Fibroblast of mammary gland (primary cell): ENCODE results near the gene EFR3B.
"Not testable (repeated sequence)": the region's sequence is repeated elsewhere in the genome, so short reads cannot be mapped to it uniquely, and the experiment has no call there.

ENCODE experiments used
- DNase-seq: peaks from one replicate; pipeline ENCODE4 v3.0.0-alpha.2; 2010; ENCODE audit warnings: low read depth
- H3K4me3 ChIP-seq: 2 replicates; pipeline ENCODE4 v1.5.1; 2011; ENCODE audit warnings: low read depth, mild to moderate bottlenecking, low read length, moderate library complexity; ENCODE audit not compliant: control insufficient read depth
- TF ChIP-seq, protein P1 (sequence below): conservative IDR thresholded peaks from 2 replicates; pipeline ENCODE4 v1.5.1; 2011; ENCODE audit warnings: low read depth, low read length, inconsistent platforms; ENCODE audit not compliant: control insufficient read depth, insufficient read depth

The EFR3B gene

DNA sequence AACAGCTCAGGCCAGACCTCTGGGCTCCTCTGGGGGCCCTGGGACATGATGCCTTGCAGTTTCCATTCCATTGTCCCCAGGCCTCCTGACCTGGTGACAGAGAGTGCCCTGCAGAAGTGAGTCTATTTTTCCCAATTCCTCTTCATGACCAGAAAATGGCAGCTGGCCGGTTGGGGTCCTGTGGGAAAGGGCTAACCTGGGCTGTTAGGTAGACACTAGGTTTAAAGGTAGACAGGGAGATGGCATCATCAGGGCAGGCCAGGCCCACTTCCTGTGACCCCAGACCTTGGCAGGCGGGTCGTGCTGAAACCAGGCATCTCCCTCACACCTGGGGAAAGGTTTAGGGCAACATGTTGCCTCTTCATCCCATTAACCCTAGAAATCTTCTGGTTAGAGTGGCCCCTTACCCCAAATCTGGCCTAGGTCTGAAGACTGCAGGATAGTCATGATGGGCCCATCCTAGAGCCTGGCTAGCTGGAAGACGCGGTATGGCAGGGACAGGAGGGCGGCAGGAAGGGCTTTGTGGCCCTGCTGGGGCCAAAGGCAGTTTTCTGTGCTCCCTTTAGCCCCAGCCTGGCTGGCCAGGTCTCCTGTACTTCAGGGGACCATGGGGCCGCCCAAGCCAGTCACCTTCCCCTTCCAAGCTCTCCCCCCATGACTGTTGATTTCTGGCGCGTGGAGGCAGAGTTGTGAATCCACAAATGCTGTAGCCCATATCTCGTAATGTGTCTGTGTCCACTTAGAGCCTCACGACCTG, 116.4 kb downstream of the EFR3B start:
- no peak overlapping the region for H3K4me3 ChIP-seq
- DNase-seq = no peak
- TF ChIP-seq, protein P1, sequence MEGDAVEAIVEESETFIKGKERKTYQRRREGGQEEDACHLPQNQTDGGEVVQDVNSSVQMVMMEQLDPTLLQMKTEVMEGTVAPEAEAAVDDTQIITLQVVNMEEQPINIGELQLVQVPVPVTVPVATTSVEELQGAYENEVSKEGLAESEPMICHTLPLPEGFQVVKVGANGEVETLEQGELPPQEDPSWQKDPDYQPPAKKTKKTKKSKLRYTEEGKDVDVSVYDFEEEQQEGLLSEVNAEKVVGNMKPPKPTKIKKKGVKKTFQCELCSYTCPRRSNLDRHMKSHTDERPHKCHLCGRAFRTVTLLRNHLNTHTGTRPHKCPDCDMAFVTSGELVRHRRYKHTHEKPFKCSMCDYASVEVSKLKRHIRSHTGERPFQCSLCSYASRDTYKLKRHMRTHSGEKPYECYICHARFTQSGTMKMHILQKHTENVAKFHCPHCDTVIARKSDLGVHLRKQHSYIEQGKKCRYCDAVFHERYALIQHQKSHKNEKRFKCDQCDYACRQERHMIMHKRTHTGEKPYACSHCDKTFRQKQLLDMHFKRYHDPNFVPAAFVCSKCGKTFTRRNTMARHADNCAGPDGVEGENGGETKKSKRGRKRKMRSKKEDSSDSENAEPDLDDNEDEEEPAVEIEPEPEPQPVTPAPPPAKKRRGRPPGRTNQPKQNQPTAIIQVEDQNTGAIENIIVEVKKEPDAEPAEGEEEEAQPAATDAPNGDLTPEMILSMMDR = no peak

DNA sequence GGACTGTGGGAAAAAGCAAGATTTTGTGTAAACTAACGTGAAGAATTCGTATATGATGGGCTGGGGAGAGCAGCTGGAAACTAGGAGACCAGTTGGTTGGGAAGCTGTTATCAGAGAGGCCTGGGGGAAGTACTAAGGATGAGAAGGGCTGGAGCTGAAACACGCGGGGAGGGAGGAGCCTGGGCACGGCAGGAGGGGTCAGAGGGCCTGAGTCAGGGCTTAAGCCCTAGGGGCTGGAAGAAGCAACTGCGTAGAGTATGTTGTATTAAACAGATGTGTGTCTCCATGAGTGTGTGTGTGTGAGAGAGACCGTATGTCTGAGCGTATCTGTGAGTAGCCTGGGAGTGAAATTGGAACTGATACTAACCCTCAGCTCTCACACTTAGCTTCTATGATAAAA, 118.1 kb downstream of the EFR3B start:
- TF ChIP-seq, protein P1 = no peak
- peak; percentile 8 for DNase-seq
- no peak overlapping the region for H3K4me3 ChIP-seq

DNA sequence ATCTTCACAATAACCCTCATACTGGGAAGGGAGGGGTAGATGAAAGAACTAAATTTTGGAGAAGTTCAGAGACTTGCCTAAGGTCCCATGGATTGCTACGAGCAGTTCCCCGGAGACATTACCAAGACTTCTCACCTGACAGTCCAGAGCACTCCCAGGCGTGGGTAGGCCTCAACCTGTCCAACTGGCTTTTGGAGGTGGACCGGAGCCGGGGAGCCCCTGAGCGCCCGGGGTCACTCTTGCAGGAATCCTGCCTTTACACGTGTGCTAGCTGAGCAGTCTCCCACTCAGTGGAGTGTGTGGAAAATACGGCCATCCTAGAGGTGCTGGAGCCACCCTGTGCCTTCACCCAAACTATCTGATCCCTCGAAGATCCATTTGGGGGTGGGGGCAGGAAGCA, 118.5 kb downstream of the EFR3B start:
- TF ChIP-seq, protein P1 = no peak
- no peak for DNase-seq
- H3K4me3 ChIP-seq = no peak overlapping the region

DNA sequence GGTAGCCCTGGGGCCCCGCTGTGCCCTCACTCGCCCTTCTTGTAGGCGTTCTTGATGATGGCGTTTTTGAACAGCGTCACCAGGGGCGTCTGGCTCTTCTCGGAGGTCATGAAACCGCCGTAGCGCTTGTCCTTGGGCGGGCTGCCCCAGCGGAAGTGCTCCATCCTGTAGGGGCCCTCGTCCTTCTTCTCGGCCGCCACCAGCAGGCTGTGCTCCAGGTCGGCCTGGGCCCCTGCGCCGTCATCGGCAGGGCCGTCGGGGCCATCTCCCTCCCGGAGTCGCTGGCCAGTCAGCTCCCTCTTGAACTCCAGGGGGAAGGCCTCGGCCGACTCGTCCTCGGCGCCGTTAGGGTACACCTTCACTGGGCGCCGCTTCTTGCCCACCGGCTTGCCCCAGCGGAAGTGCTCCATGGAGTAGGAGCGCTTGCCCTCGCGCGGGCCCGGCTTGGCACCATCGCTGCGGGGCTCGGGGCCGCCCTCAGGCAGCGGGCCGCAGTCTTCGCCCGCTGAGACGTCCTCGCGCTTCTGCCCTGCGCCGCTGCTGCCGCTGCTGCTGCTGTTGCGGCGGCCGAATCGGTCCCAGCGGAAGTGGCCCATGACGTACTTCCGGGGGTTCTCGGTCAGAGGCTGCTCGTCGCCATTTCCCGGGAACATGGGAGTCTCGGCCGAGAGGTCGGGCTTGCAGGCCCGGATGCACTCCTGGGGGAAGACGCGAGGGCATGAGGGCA, 119.3 kb downstream of the EFR3B start:
- TF ChIP-seq, protein P1 = no peak
- peak overlapping the region; percentile 23 for H3K4me3 ChIP-seq
- peak; percentile 57 for DNase-seq

DNA sequence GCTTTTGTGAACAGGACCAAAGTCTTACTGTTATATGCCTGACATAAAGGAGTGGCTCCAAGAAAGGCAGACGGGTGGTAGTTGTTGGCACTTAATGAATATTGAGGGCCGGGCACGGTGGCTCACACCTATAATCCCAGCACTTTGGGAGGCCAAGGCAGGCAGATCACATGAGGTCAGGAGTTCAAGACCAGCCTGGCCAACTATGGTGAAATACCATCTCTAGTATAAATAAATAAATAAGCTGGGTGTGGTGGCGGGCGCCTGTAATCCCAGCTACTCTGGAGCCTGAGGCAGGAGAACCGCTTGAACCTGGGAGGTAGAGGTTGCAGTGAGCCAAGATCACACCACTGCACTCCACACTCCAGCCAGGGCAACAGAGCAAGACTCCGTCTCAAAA, 120.2 kb downstream of the EFR3B start:
- not testable (repeated sequence) for H3K4me3 ChIP-seq, DNase-seq

DNA sequence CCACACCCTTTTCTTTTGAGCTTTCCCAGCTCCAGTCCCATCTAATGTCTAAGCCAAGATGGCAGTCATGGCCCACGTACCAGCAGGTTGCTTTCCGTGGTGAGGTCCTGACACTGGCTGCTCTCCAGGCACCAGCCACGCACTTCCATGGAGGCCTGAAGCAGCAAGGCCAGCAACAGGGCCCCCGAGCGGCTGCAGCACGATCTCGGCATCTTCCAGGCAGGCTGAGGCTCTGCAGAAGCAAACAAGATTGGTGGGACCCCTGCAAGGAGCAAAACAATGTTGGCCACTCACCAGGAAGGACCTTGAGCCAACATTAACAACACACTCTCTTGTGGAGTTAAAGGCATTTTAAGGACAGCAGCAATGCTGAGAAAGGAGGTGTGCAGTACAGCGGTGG, 122.7 kb downstream of the EFR3B start:
- no peak overlapping the region for H3K4me3 ChIP-seq
- TF ChIP-seq, protein P1 = no peak
- DNase-seq = no peak

DNA sequence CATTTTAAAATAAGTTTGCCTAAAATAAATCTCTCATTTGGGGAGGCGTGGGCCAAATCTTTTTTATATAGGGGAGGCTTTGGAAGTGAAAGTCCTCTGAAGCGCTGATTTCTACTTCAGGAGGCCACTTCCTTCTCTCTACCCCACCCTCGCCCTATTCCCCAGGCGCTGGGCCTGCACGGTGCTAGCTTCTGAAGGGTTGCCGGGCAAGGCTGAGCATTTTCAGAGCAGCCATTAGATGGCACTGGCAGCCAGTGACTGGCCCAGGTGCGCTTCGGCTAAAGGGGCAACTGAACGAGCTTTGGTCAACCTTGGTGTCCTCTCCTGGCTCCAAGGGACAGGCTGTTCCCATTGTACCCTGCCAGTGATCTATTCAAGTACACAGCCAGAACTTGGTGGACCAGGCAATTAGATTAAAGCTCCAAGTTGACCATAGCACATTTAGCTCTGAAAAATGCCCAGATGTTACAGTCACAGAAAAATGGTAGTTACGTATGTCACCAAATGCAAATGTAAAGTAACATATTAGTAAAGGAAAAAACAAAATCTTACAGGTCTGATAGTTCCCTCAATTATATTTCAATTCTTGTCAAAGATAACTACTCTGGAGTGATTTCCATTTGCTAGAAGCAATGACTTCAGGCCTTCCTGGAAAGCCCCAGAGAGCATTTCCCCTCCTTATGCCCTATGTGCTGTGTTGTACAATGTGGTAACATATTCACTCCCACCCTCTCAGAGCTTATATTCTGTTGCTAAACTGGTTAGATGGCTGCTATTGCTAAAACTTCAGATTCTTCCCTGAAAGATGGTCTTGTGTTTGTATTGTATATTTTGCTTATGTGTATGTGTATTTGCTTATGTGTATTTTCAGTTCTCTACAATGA, 124.4 kb downstream of the EFR3B start:
- H3K4me3 ChIP-seq = no peak overlapping the region
- TF ChIP-seq, protein P1 = no peak
- DNase-seq = no peak
